CD14-positive monocyte (primary cell): ENCODE results near the gene PLXNA4. TPM values are rescaled to one million over a fixed set of nuclear protein-coding genes. Genes with fewer than 3 reads are reported as not detected.

Experiments used
- DNase-seq, 3 donors: peaks; one replicate each; pipeline ENCODE4 v3.0.0-alpha.2; 2011 to 2022
- H2AFZ ChIP-seq: 2 replicates; pipeline ENCODE4 v1.6.0; 2012; ENCODE audit warnings: mild to moderate bottlenecking, low read depth, low read length, inconsistent platforms; ENCODE audit not compliant: insufficient read depth, poor library complexity, severe bottlenecking
- H3K27ac ChIP-seq, 2 donors: 1 replicate in 1 of 2; 2 replicates in 1 of 2; pipeline ENCODE4 v1.5.1; 2012 to 2013; ENCODE audit warnings: low read length in 2 of 2, control low read depth in 1 of 2, inconsistent platforms in 1 of 2, low read depth in 1 of 2, mild to moderate bottlenecking in 1 of 2
- H3K27me3 ChIP-seq, 2 donors: one replicate each; pipeline versions ENCODE4 v1.6.0 to v1.6.1; 2011 to 2013; ENCODE audit warnings: low read length in 2 of 2; ENCODE audit not compliant: control insufficient read depth in 2 of 2, insufficient read depth in 2 of 2
- H3K36me3 ChIP-seq, 2 donors: replicated peaks in 1 of 2; 1 replicate in 1 of 2; 2 replicates in 1 of 2; pipeline versions ENCODE4 v1.5.1 to v1.6.1; 2012 to 2013; ENCODE audit warnings: low read length in 2 of 2, control low read depth in 1 of 2, inconsistent platforms in 1 of 2, mild to moderate bottlenecking in 1 of 2; ENCODE audit not compliant: insufficient read depth in 2 of 2, control insufficient read depth in 1 of 2
- H3K4me1 ChIP-seq, 2 donors: 1 replicate in 1 of 2; 2 replicates in 1 of 2; pipeline versions ENCODE4 v1.5.1 to v1.6.1; 2012 to 2013; ENCODE audit warnings: low read length in 2 of 2, control low read depth in 1 of 2, inconsistent platforms in 1 of 2, mild to moderate bottlenecking in 1 of 2, moderate library complexity in 1 of 2; ENCODE audit not compliant: insufficient read depth in 2 of 2, control insufficient read depth in 1 of 2
- H3K4me2 ChIP-seq: replicated peaks from 2 replicates; pipeline ENCODE3; 2012; ENCODE audit warnings: low read length, moderate library complexity, mild to moderate bottlenecking; ENCODE audit not compliant: poor library complexity, severe bottlenecking; ENCODE audit errors: extremely low read depth
- H3K4me3 ChIP-seq, 3 experiments: fragments of 200-600 bp in 1 of 3; sonication (generic) in 1 of 3; replicated peaks in 1 of 3; 1 replicate in 2 of 3; 2 replicates in 1 of 3; pipeline ENCODE4 v1.5.1; 2011 to 2013; ENCODE audit warnings: low read length in 3 of 3, mild to moderate bottlenecking in 3 of 3, control low read depth in 2 of 3, low read depth in 2 of 3, inconsistent platforms in 1 of 3, moderate library complexity in 1 of 3
- H3K79me2 ChIP-seq: 2 replicates; pipeline ENCODE4 v1.6.0; 2012; ENCODE audit warnings: mild to moderate bottlenecking, control low read depth, inconsistent platforms, low read length, moderate library complexity; ENCODE audit not compliant: insufficient read depth
- H3K9ac ChIP-seq: 2 replicates; pipeline ENCODE4 v1.6.0; 2017; ENCODE audit warnings: low read length, mild to moderate bottlenecking; ENCODE audit not compliant: insufficient read depth, poor library complexity, severe bottlenecking
- H3K9me3 ChIP-seq, 2 donors: replicated peaks in 1 of 2; 1 replicate in 1 of 2; 2 replicates in 1 of 2; pipeline versions ENCODE4 v1.5.1 to v1.6.1; 2012 to 2013; ENCODE audit warnings: low read length in 2 of 2, control low read depth in 1 of 2; ENCODE audit not compliant: control insufficient read depth in 1 of 2, insufficient read depth in 1 of 2
- H4K20me1 ChIP-seq: 2 replicates; pipeline ENCODE4 v1.6.0; 2012; ENCODE audit warnings: mild to moderate bottlenecking, low read length, control low read depth, moderate library complexity; ENCODE audit not compliant: insufficient read depth
- H3K27ac Mint-ChIP-seq, 7 donors: one replicate each; pipeline ENCODE4 v1.8.0; 2020; ENCODE audit warnings: mild to moderate bottlenecking in 7 of 7, mixed read lengths in 7 of 7, moderate library complexity in 6 of 7, inconsistent platforms in 2 of 7
- H3K27me3 Mint-ChIP-seq, 3 donors: one replicate each; pipeline ENCODE4 v1.8.0; 2021 to 2022; ENCODE audit warnings: low read depth in 3 of 3, mild to moderate bottlenecking in 3 of 3, mixed read lengths in 3 of 3, moderate library complexity in 3 of 3, inconsistent platforms in 1 of 3
- H3K36me3 Mint-ChIP-seq, 2 donors: one replicate each; pipeline ENCODE4 v1.8.0; 2020; ENCODE audit warnings: mixed read lengths in 2 of 2, inconsistent platforms in 1 of 2, mild to moderate bottlenecking in 1 of 2
- H3K4me1 Mint-ChIP-seq: one replicate; pipeline ENCODE4 v1.8.0; 2020; ENCODE audit warnings: mild to moderate bottlenecking, mixed read lengths
- H3K4me3 Mint-ChIP-seq, 2 donors: one replicate each; pipeline ENCODE4 v1.8.0; 2020; ENCODE audit warnings: mild to moderate bottlenecking in 2 of 2, mixed read lengths in 2 of 2, moderate library complexity in 1 of 2
- H3K9me3 Mint-ChIP-seq, 7 donors: one replicate each; pipeline ENCODE4 v1.8.0; 2020 to 2022; ENCODE audit warnings: mixed read lengths in 7 of 7, mild to moderate bottlenecking in 6 of 7, moderate library complexity in 6 of 7, inconsistent platforms in 2 of 7
- WGBS: methylation state at CpG from one replicate; pipeline ENCODE4 v1.1.5; 2013; ENCODE audit warnings: missing lambda C conversion rate; ENCODE audit not compliant: insufficient coverage; 5-methylcytosine and 5-hydroxymethylcytosine counted together
- intact Hi-C, 2 donors: fragments of 100-400 bp; cut with micrococcal nuclease; formaldehyde crosslinking; loops; one replicate each; pipeline versions ENCODE4 v1.15.0 to v1.15.1; 2023
- polyA plus RNA-seq, 3 donors: library from polyadenylated mRNA; depleted of rRNA in 1 of 3; unstranded in 2 of 3; stranded (reverse) in 1 of 3; fragments of 300-500 nt in 2 of 3; fragments of >200 nt in 1 of 3; fragmentation: Illumina TruSeq in 2 of 3; gene quantifications; 1 replicate in 2 of 3; 2 replicates in 1 of 3; pipeline ENCODE4 v1.2.3, GENCODE V29; 2012 to 2021
- TF ChIP-seq, protein P1 (sequence below): fragments of 200-600 bp; IDR thresholded peaks from one replicate; pipeline ENCODE4 v1.8.0; 2022; ENCODE audit warnings: antibody characterized with exemption, mild to moderate bottlenecking

PLXNA4 gene
- polyA plus RNA-seq, 3 donors, result not detected

DNA sequence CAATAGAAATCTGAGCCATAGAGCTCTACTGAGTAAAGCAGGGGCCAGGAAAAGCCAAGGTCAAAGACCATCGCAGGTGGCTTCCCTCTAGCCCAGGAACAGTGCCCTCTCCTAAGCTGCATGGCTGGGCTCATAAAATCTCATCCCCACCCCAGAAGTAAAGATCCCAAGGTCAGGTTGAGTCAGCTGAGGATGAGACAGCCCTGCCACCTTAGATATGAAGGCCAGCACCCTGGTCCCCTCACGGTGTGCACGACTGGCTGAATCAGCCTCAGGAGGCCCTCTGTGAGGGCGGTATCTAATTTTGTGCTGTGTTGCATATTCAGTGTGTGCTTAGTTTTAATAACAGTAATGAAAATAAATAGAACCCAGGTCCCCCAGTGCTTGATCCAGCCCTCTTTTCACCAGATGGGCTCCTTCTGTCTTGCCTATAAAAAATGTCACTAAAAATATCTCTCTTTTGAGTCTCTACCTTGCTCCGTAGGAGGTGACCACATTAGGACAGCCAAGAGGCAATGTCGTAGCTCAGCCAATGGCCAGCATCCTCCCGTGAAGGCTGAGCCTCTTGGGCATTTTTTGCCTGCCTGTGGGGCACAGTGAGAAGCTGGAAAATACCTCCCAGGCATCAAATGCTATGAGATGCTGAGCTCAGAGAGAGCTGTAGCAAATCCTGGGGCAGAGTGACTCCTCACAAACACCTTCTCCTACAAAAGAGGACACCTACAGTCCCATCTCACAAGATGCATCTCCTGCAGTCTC is 424.0 kb downstream of the PLXNA4 start:
- H3K27ac Mint-ChIP-seq, result no peak overlapping the region
- Histone ChIP-seq H3K4me1 (no peaks in the 10 kb centered on the region), H3K9me3 (no peaks in the 10 kb centered on the region), H4K20me1 (no peaks in the 10 kb centered on the region), H3K36me3 (no peaks in the 10 kb centered on the region), H3K27ac (no peak overlapping the region), H3K4me2 (no peak overlapping the region), H3K4me3 (no peak overlapping the region), H2AFZ (no peak overlapping the region), H3K9ac (no peak overlapping the region), H3K79me2 (no peaks in the 10 kb centered on the region), H3K27me3 (no peaks in the 10 kb centered on the region)
- no peak overlapping the region for H3K4me3 Mint-ChIP-seq
- no peaks in the 10 kb centered on the region for H3K36me3 Mint-ChIP-seq
- H3K27me3 Mint-ChIP-seq, result peaks cover 7 to 10% (median 10%) of the 10 kb centered on the region in 3 donors
- DNase-seq, result no peak
- TF ChIP-seq, protein P1, sequence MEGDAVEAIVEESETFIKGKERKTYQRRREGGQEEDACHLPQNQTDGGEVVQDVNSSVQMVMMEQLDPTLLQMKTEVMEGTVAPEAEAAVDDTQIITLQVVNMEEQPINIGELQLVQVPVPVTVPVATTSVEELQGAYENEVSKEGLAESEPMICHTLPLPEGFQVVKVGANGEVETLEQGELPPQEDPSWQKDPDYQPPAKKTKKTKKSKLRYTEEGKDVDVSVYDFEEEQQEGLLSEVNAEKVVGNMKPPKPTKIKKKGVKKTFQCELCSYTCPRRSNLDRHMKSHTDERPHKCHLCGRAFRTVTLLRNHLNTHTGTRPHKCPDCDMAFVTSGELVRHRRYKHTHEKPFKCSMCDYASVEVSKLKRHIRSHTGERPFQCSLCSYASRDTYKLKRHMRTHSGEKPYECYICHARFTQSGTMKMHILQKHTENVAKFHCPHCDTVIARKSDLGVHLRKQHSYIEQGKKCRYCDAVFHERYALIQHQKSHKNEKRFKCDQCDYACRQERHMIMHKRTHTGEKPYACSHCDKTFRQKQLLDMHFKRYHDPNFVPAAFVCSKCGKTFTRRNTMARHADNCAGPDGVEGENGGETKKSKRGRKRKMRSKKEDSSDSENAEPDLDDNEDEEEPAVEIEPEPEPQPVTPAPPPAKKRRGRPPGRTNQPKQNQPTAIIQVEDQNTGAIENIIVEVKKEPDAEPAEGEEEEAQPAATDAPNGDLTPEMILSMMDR, result no peak
- no peaks in the 10 kb centered on the region for H3K4me1 Mint-ChIP-seq
- 94% methylated on average over 4 of the region's 7 CpGs for WGBS
- peaks cover 0 to 1% (median 0%) of the 10 kb centered on the region in 7 donors for H3K9me3 Mint-ChIP-seq
- intact Hi-C loops, result no loop called here

DNA sequence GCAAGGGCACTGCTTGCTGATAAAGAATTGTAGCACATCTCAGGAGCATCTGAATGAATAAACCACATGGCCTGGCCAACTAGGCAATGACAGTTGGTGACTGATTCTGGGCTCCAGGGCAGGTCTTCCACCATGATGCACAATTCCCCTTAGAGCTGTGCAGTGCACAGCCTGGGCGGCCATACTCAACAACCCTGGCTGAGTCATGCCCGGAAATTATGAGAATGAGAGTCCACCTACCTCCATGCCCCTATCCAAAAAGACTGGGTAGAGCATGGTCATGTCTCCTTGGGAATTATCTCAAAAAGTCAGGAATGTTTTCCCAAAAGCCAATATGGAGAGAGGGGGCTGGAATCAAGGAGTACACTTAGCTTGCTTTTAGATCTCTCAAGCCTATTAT is 425.6 kb downstream of the PLXNA4 start:
- no peak overlapping the region for H3K9ac ChIP-seq

More for the DNA sequence above, 425.6 kb downstream of the PLXNA4 start:
- Histone ChIP-seq H3K27me3 (no peaks in the 10 kb centered on the region), H3K4me1 (no peaks in the 10 kb centered on the region), H3K4me2 (no peak overlapping the region), H3K79me2 (no peaks in the 10 kb centered on the region), H3K27ac (no peak overlapping the region), H3K4me3 (no peak overlapping the region), H3K9me3 (no peaks in the 10 kb centered on the region), H2AFZ (no peak overlapping the region), H4K20me1 (no peaks in the 10 kb centered on the region), H3K36me3 (no peaks in the 10 kb centered on the region)
- TF ChIP-seq, protein P1, result no peak
- peaks cover 0 to 1% (median 0%) of the 10 kb centered on the region in 7 donors for H3K9me3 Mint-ChIP-seq
- no peak overlapping the region for H3K4me3 Mint-ChIP-seq
- H3K36me3 Mint-ChIP-seq, result no peaks in the 10 kb centered on the region
- WGBS, result no CpG with 5 or more reads among the region's 2 CpGs
- no peak for DNase-seq
- H3K27me3 Mint-ChIP-seq, result peaks cover 1 to 7% (median 5%) of the 10 kb centered on the region in 3 donors
- no peaks in the 10 kb centered on the region for H3K4me1 Mint-ChIP-seq
- no peak overlapping the region for H3K27ac Mint-ChIP-seq
- intact Hi-C loops, result no loop called here
